GM12872 (cell line): Measurements from ENCODE around the gene EMX2.

Experiments used
- TF ChIP-seq, protein P1 (sequence below): IDR thresholded peaks from 3 replicates; pipeline ENCODE4 v1.5.1; 2011; ENCODE audit warnings: low read depth, mild to moderate bottlenecking, low read length, moderate library complexity; ENCODE audit not compliant: insufficient read depth

The EMX2 gene

DNA sequence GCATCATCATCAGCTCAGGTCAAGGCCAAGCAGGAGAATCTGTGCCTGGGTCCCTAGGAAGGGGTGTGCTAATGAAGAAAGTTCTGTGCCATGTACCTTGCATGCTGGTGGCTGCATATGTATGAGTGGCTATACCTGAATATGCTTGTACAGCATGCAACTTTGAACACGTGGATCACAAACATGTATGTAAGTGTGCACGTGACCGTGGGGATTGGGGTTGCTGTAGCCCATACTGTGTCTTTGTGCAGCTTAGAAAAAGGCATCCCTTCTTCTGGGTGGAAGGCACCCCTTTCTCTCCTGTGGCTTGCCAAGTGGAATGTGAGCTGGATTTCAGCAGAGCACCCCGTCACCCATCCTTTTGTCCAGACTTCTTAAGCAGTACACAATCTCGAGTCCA is 13.8 kb downstream of the EMX2 start:
- TF ChIP-seq, protein P1, sequence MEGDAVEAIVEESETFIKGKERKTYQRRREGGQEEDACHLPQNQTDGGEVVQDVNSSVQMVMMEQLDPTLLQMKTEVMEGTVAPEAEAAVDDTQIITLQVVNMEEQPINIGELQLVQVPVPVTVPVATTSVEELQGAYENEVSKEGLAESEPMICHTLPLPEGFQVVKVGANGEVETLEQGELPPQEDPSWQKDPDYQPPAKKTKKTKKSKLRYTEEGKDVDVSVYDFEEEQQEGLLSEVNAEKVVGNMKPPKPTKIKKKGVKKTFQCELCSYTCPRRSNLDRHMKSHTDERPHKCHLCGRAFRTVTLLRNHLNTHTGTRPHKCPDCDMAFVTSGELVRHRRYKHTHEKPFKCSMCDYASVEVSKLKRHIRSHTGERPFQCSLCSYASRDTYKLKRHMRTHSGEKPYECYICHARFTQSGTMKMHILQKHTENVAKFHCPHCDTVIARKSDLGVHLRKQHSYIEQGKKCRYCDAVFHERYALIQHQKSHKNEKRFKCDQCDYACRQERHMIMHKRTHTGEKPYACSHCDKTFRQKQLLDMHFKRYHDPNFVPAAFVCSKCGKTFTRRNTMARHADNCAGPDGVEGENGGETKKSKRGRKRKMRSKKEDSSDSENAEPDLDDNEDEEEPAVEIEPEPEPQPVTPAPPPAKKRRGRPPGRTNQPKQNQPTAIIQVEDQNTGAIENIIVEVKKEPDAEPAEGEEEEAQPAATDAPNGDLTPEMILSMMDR, result no peak

GRCh38 chr10:117559712-117560111 is 17.2 kb downstream of the EMX2 start:
- TF ChIP-seq, protein P1, result no peak

DNA sequence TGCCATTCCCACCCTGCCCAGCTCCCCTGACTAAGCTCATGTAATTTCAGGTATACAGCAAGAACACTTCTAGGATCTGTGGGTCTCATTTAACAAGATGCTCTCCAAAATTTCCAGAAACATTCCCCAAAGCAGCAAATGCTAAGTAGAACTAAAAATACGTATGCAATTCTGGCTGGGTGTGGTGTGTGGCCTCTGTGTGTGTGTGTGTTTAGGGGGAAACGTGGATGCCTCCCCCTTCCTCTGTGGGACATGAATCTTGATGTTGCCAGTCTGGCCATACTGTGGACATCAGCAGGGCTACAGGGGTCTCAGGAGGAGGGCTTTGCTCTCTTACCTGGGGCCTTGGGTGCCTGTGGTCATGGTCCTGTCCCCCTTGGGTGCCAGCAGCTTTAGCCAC is 18.4 kb downstream of the EMX2 start:
- TF ChIP-seq, protein P1, result no peak

GRCh38 chr10:117562220-117562619 is 19.7 kb downstream of the EMX2 start:
- TF ChIP-seq, protein P1, result no peak

GRCh38 chr10:117562896-117563737 is 20.6 kb downstream of the EMX2 start:
- TF ChIP-seq, protein P1, result no peak

DNA sequence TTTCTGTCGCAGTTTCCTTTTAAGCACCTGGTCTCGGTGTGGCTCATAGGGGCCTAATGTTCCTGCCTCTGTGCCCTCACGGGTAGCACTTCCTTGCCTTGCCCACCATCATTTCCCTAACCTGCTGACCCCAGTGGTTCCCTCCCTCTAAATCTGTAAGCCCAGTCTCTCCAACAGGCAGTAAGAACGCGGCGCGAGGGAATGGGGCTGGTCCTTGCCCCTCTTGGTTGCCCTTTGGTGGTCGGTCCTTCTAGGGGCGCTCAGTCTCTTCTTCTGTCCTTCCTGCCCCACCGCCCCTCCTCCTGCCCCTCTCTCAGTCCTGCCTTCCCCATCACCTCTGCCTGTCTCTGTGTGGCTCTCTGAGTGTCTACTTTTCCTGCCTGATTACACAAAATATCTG is 21.2 kb downstream of the EMX2 start:
- TF ChIP-seq, protein P1, result no peak

- TF ChIP-seq, protein P1, result no peak
These were observed 22.5 kb downstream of the EMX2 start for GRCh38 chr10:117565068-117565467.
